ENCODE results near the gene PLBD2. TPM values are rescaled to one million over a fixed set of nuclear protein-coding genes. Genes with fewer than 3 reads are reported as not detected.

The PLBD2 gene
- total RNA-seq (2014; rRNA removed; shearing (Covaris generic); ENCODE audit: low replicate concordance), result 10.1 and 12.6 TPM in 2 replicates

- in situ Hi-C loops (cut with HindIII; ENCODE audit: low pct_unique_long_range_greater_than_20kb, low sequenced_read_pairs), result no loop called here
- peak; percentile 75 for DNase-seq (ENCODE audit: low read depth)
Measured at GRCh38 chr12:113358381-113359132, at the start of gene PLBD2. TSS of gene PLBD2 (plus strand) at chr12:113358587. CDS start at chr12:113358601, 14 bp downstream.

- no peak for DNase-seq (ENCODE audit: low read depth)
- in situ Hi-C loops (cut with HindIII; ENCODE audit: low pct_unique_long_range_greater_than_20kb, low sequenced_read_pairs), result no loop called here
Measured at GRCh38 chr12:113310489-113310888, 47.9 kb upstream of the PLBD2 start.

- in situ Hi-C loops (cut with HindIII; ENCODE audit: low pct_unique_long_range_greater_than_20kb, low sequenced_read_pairs), result no loop called here
- no peak for DNase-seq (ENCODE audit: low read depth)
Measured at GRCh38 chr12:113314121-113314529, 44.3 kb upstream of the PLBD2 start.

GRCh38 chr12:113315358-113315757 lies 43.0 kb upstream of the PLBD2 start:
- no peak for DNase-seq (ENCODE audit: low read depth)
- in situ Hi-C loops (cut with HindIII; ENCODE audit: low pct_unique_long_range_greater_than_20kb, low sequenced_read_pairs), result no loop called here

- no peak for DNase-seq (ENCODE audit: low read depth)
- in situ Hi-C loops (cut with HindIII; ENCODE audit: low pct_unique_long_range_greater_than_20kb, low sequenced_read_pairs), result no loop called here
Measured at GRCh38 chr12:113316155-113316554, 42.2 kb upstream of the PLBD2 start.

GRCh38 chr12:113317122-113317521 lies 41.3 kb upstream of the PLBD2 start:
- no peak for DNase-seq (ENCODE audit: low read depth)
- in situ Hi-C loops (cut with HindIII; ENCODE audit: low pct_unique_long_range_greater_than_20kb, low sequenced_read_pairs), result no loop called here

- DNase-seq (ENCODE audit: low read depth), result no peak
- in situ Hi-C loops (cut with HindIII; ENCODE audit: low pct_unique_long_range_greater_than_20kb, low sequenced_read_pairs), result no loop called here
Measured at GRCh38 chr12:113318046-113318656, 40.2 kb upstream of the PLBD2 start.

- no peak for DNase-seq (ENCODE audit: low read depth)
- in situ Hi-C loops (cut with HindIII; ENCODE audit: low pct_unique_long_range_greater_than_20kb, low sequenced_read_pairs), result no loop called here
Measured at GRCh38 chr12:113318900-113319628, 39.3 kb upstream of the PLBD2 start.

GRCh38 chr12:113320401-113320800 lies 38.0 kb upstream of the PLBD2 start:
- in situ Hi-C loops (cut with HindIII; ENCODE audit: low pct_unique_long_range_greater_than_20kb, low sequenced_read_pairs), result no loop called here
- DNase-seq (ENCODE audit: low read depth), result no peak

GRCh38 chr12:113322343-113322742 lies 36.0 kb upstream of the PLBD2 start:
- in situ Hi-C loops (cut with HindIII; ENCODE audit: low pct_unique_long_range_greater_than_20kb, low sequenced_read_pairs), result no loop called here
- peak; percentile 52 for DNase-seq (ENCODE audit: low read depth)

- no peak for DNase-seq (ENCODE audit: low read depth)
- in situ Hi-C loops (cut with HindIII; ENCODE audit: low pct_unique_long_range_greater_than_20kb, low sequenced_read_pairs), result no loop called here
Measured at GRCh38 chr12:113325916-113326315, 32.5 kb upstream of the PLBD2 start.

GRCh38 chr12:113326775-113327395 lies 31.5 kb upstream of the PLBD2 start:
- in situ Hi-C loops (cut with HindIII; ENCODE audit: low pct_unique_long_range_greater_than_20kb, low sequenced_read_pairs), result no loop called here
- no peak for DNase-seq (ENCODE audit: low read depth)

GRCh38 chr12:113328368-113328889 lies 30.0 kb upstream of the PLBD2 start:
- in situ Hi-C loops (cut with HindIII; ENCODE audit: low pct_unique_long_range_greater_than_20kb, low sequenced_read_pairs), result no loop called here
- DNase-seq (ENCODE audit: low read depth), result no peak

GRCh38 chr12:113329022-113329790 lies 29.2 kb upstream of the PLBD2 start:
- no peak for DNase-seq (ENCODE audit: low read depth)
- in situ Hi-C loops (cut with HindIII; ENCODE audit: low pct_unique_long_range_greater_than_20kb, low sequenced_read_pairs), result no loop called here

- in situ Hi-C loops (cut with HindIII; ENCODE audit: low pct_unique_long_range_greater_than_20kb, low sequenced_read_pairs), result no loop called here
- DNase-seq (ENCODE audit: low read depth), result no peak
Measured at GRCh38 chr12:113329791-113330417, 28.5 kb upstream of the PLBD2 start.

GRCh38 chr12:113330505-113330904 lies 27.9 kb upstream of the PLBD2 start:
- no peak for DNase-seq (ENCODE audit: low read depth)
- in situ Hi-C loops (cut with HindIII; ENCODE audit: low pct_unique_long_range_greater_than_20kb, low sequenced_read_pairs), result no loop called here

- in situ Hi-C loops (cut with HindIII; ENCODE audit: low pct_unique_long_range_greater_than_20kb, low sequenced_read_pairs), result no loop called here
- DNase-seq (ENCODE audit: low read depth), result no peak
Measured at GRCh38 chr12:113332688-113333417, 25.5 kb upstream of the PLBD2 start.
